ENCODE measurements around the gene RUFY1. TPM values are rescaled to one million over a fixed set of nuclear protein-coding genes. Genes with fewer than 3 reads are reported as not detected.

RUFY1 gene
- total and polyA plus RNA-seq, 9 of the 15 experiments (the other 6 are each of a cell fraction or from before 2014, with no cell fraction given), result 5.0 to 41.7 (median 29.6) TPM

- TF ChIP-seq NKRF (IDR thresholded peaks at IDR 0.05; ENCODE audit: borderline replicate concordance) (0 out of 2 replicates have a peak, but pooled peaks have one; percentile 3), KAT8 (IDR thresholded peaks at IDR 0.05; ENCODE audit: low read depth) (no peak), ZNF311 (CRISPR knock-in tag; IDR thresholded peaks at IDR 0.05) (no peak), THAP7 (CRISPR knock-in tag; IDR thresholded peaks at IDR 0.05) (no peak), FOXA3 (CRISPR knock-in tag; conservative IDR thresholded peaks at IDR 0.05 in 1 of 2, IDR thresholded peaks at IDR 0.05 in 1 of 2) (0 out of 4 replicates have a peak, but pooled peaks of 1 of the 2 experiments have one; percentile 18), ZNF785 (CRISPR knock-in tag; IDR thresholded peaks at IDR 0.05) (no peak), TARDBP (IDR thresholded peaks at IDR 0.05) (no peak), ZNF12 (CRISPR knock-in tag; IDR thresholded peaks at IDR 0.05) (no peak), GMEB1 (CRISPR knock-in tag; IDR thresholded peaks at IDR 0.05) (no peak), REST (IDR thresholded peaks at IDR 0.05; ENCODE audit: borderline replicate concordance) (peak; percentile 29; the same call in 1 of the 2 replicates), REST (CRISPR knock-in tag; IDR thresholded peaks at IDR 0.05; ENCODE audit: low read depth) (no peak), PTTG1 (tag; IDR thresholded peaks at IDR 0.05; ENCODE audit: low read depth) (no peak), FUS (optimal IDR thresholded peaks at IDR 0.05; ENCODE audit: low read depth, low read length) (no peak)
These were observed 74.5 kb downstream of the RUFY1 start (continued) for GRCh38 chr5:179624841-179625271.
